HG03378 (cell line): ENCODE data around the gene NCS1.

Experiments used
- ATAC-seq: cut with Tn5 transposase; IDR thresholded peaks from one replicate; pipeline ENCODE4 v1.9.1; 2021; ENCODE audit warnings: mild to moderate bottlenecking, moderate library complexity; ENCODE audit not compliant: unreplicated experiment

NCS1 gene

DNA sequence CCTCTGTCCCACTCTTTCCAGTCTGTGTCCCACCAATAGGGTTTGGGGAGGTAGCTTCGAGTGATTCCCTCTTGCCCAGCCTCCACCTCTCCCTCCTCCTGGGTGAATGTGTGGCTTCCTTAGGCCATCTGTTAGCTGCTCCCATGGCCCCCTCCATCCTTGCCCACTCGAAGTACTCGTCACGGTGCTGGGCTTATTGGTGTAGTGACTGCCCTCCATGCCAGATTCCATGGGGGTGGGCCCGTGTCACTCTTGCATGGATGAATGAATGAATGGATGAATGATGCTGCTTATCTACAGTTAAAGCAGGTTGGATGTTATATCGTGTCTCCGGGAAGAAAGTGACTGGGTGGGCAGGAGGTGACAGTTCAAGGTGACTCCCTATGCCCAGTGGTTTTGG lies 112.5 kb downstream of the NCS1 start:
- no peak for ATAC-seq

DNA sequence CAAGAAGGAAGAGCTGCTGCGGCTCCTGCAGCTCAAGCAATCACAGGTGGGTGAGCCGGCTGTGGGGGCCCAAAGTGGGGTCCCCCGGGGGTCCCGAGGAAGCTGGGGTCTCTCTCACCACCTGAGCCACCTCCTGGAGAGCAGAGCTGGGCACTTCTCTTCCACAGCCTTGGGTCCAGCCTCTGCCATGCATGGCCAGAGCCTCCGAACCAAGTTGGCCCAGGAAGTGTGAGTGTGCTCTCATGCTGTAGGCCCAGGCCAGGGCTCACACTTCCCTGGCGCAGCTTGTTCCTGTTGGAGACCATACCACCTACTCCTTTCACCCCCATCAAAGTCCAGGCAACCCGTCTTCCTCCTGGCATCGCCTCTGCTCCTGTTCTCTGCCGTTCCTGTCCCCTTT lies 113.1 kb downstream of the NCS1 start:
- ATAC-seq, result no peak

DNA sequence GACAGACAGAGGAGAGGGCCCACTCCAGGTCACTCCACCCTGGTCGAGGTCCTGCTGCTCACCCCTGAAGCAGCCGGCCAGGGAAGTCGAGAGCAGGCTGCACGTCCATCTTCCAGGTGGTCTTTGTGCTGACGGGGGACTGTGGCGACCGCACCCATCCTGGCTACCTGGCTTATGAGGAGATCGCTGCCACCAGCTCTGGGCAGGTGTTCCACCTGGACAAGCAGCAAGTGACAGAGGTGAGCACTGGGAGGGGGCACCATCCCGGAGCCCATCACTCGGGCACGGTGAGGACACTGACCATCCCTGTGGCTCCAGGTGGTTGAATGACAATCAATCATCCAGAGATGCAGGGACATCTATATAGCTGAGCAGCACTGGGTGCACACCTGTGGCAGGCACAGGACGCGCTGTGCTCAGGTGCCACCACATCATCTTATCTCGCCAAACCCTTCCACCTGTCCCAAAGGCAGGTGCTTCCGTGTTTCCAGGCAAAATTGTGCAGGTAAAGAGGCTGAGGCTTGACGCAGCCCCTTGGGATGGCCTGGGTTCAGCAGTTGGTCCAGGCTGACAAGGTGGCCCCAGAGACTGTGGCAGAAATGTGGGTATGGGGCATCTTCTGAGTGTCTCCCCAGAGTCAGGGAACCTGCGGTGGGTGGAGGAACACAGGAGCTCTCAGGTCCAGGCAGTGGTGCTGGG lies 114.0 kb downstream of the NCS1 start:
- no peak for ATAC-seq
